HepG2 (cell line): Measurements from ENCODE around the gene MED23. TPM values are rescaled to one million over a fixed set of nuclear protein-coding genes. Genes with fewer than 3 reads are reported as not detected.

Experiments used
- DNMT3B ChIP-seq: conservative IDR thresholded peaks from 2 replicates; pipeline ENCODE4 v1.6.1; 2016; ENCODE audit warnings: missing biosample characterization, control low read depth
- GATA4 ChIP-seq: sonication (generic); IDR thresholded peaks from 2 replicates; pipeline ENCODE4 v1.6.1; 2016; ENCODE audit warnings: antibody characterized with exemption, low read depth, borderline replicate concordance
- HOXA7 ChIP-seq: sonication (generic); formaldehyde crosslinking; IDR thresholded peaks from 2 replicates; pipeline ENCODE4 v1.8.1; 2022; ENCODE audit warnings: mild to moderate bottlenecking, missing genetic modification reagents, moderate library complexity
- KAT8 ChIP-seq: IDR thresholded peaks from 2 replicates; pipeline ENCODE4 v1.6.1; 2016; ENCODE audit warnings: missing genetic modification reagents, missing compliant biosample characterization
- NFATC3 ChIP-seq: sonication (generic); formaldehyde crosslinking; IDR thresholded peaks from 2 replicates; pipeline ENCODE4 v1.5.1; 2020; ENCODE audit warnings: mild to moderate bottlenecking, missing genetic modification reagents
- RNF219 ChIP-seq: sonication (generic); formaldehyde crosslinking; IDR thresholded peaks from 2 replicates; pipeline ENCODE4 v1.5.0; 2020; ENCODE audit warnings: mild to moderate bottlenecking, missing genetic modification reagents
- YEATS4 ChIP-seq: sonication (generic); formaldehyde crosslinking; IDR thresholded peaks from 2 replicates; pipeline ENCODE4 v1.4.0; 2020; ENCODE audit warnings: missing genetic modification reagents, borderline replicate concordance
- ZBTB46 ChIP-seq: sonication (generic); formaldehyde crosslinking; IDR thresholded peaks from 2 replicates; pipeline ENCODE4 v1.4.0; 2020; ENCODE audit warnings: mild to moderate bottlenecking, missing genetic modification reagents, borderline replicate concordance
- ZFP90 ChIP-seq: sonication (generic); formaldehyde crosslinking; IDR thresholded peaks from 2 replicates; pipeline ENCODE4 v1.8.0; 2022; ENCODE audit warnings: missing genetic modification reagents, mild to moderate bottlenecking, inconsistent platforms, borderline replicate concordance
- ZKSCAN8 ChIP-seq: IDR thresholded peaks from 2 replicates; pipeline ENCODE4 v1.6.1; 2016; ENCODE audit warnings: borderline replicate concordance, missing genetic modification reagents, missing compliant biosample characterization
- ZNF30 ChIP-seq: sonication (generic); formaldehyde crosslinking; IDR thresholded peaks from 2 replicates; pipeline ENCODE4 v1.5.0; 2020; ENCODE audit warnings: mild to moderate bottlenecking, missing genetic modification reagents
- ZNF407 ChIP-seq: sonication (generic); formaldehyde crosslinking; IDR thresholded peaks from one replicate; pipeline ENCODE4 v1.5.1; 2020; ENCODE audit warnings: mild to moderate bottlenecking, missing genetic modification reagents; ENCODE audit errors: not compliant biosample characterization
- ZNF558 ChIP-seq: sonication (generic); formaldehyde crosslinking; IDR thresholded peaks from 2 replicates; pipeline ENCODE4 v1.9.0; 2022; ENCODE audit warnings: mild to moderate bottlenecking, missing genetic modification reagents, borderline replicate concordance
- polyA plus RNA-seq, 8 experiments: library from polyadenylated mRNA; depleted of rRNA in 3 of 8; stranded (reverse) in 7 of 8; unstranded in 1 of 8; fragments of >200 nt; fragmentation: Illumina TruSeq in 4 of 8; extraction: Trizol in 4 of 8; gene quantifications; 2 replicates each; pipeline versions ENCODE4 v1.2.1 to v1.2.3, GENCODE V29; 2011 to 2016; ENCODE audit warnings: low read depth in 4 of 8, missing spikeins in 1 of 8, mixed read lengths in 1 of 8; ENCODE audit not compliant: insufficient read depth in 1 of 8
- total RNA-seq, 5 experiments: library from RNA; depleted of rRNA; stranded (reverse); fragments of >200 nt; fragmentation: Illumina TruSeq; extraction: Trizol; gene quantifications; 2 replicates each; pipeline ENCODE4 v1.2.3, GENCODE V29; 2016; ENCODE audit warnings: low read depth in 1 of 5

MED23 gene
- total and polyA plus RNA-seq, 2 of the 13 experiments (the other 11 are each of a cell fraction or from before 2014, with no cell fraction given): 34.9 to 50.5 TPM

- TF ChIP-seq RNF219 (CRISPR knock-in tag) (no peak), ZBTB46 (no peak), ZKSCAN8 (CRISPR knock-in tag) (no peak), ZFP90 (CRISPR knock-in tag) (no peak), DNMT3B (no peak), ZNF558 (CRISPR knock-in tag) (no peak), HOXA7 (no peak), NFATC3 (no peak), ZNF30 (CRISPR knock-in tag) (no peak), ZNF407 (CRISPR knock-in tag) (no peak), KAT8 (CRISPR knock-in tag) (peak; percentile 49; the same call in 1 of the 2 replicates), YEATS4 (CRISPR knock-in tag) (no peak; the same call in 1 of the 2 replicates), GATA4 (peak; percentile 22; the same call in 1 of the 2 replicates)
Measured at GRCh38 chr6:131575834-131576478, 52.1 kb downstream of the MED23 start (continued).
